Germinal center (tissue), 1 donor: ENCODE data around the gene SIRT7.
A peak's percentile ranks its signal among the peaks of the same experiment; 100 is the strongest.
"Not testable (repeated sequence)": the region's sequence is repeated elsewhere in the genome, so short reads cannot be mapped to it uniquely, and the experiment has no call there.

Experiments used
- DNase-seq: peaks from one replicate; pipeline ENCODE4 v3.0.0; 2012; ENCODE audit warnings: mixed read lengths, low spot score

The SIRT7 gene

GRCh38 chr17:81920612-81921536 lies 2.9 kb upstream of the SIRT7 start:
- no peak for DNase-seq

GRCh38 chr17:81918832-81919545 lies 1.0 kb upstream of the SIRT7 start:
- no peak for DNase-seq

- DNase-seq: not testable (repeated sequence)
These were observed 325 bp upstream of the SIRT7 start for GRCh38 chr17:81918333-81918669.

GRCh38 chr17:81916234-81917001 lies 1.6 kb downstream of the SIRT7 start:
- no peak for DNase-seq

DNA sequence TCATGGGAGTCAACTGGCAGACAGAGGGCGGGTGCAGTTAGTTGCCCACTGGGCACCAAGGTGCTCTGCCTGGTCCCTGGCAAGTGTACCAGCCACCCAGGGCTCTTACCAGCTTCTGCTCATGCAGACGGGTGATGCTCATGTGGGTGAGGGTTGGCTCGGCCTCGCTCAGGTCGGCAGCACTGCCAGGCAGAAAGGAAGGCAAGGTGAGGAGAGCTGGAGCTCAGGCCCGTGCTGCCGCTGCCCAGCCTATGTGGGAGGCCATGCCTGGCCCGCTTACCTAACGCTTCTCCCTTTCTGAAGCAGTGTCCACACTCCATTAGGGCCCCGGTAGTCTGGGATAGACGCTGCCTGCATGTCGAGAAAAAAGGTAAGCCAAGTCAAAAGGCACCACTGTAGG lies 2.6 kb downstream of the SIRT7 start:
- DNase-seq: no peak

DNA sequence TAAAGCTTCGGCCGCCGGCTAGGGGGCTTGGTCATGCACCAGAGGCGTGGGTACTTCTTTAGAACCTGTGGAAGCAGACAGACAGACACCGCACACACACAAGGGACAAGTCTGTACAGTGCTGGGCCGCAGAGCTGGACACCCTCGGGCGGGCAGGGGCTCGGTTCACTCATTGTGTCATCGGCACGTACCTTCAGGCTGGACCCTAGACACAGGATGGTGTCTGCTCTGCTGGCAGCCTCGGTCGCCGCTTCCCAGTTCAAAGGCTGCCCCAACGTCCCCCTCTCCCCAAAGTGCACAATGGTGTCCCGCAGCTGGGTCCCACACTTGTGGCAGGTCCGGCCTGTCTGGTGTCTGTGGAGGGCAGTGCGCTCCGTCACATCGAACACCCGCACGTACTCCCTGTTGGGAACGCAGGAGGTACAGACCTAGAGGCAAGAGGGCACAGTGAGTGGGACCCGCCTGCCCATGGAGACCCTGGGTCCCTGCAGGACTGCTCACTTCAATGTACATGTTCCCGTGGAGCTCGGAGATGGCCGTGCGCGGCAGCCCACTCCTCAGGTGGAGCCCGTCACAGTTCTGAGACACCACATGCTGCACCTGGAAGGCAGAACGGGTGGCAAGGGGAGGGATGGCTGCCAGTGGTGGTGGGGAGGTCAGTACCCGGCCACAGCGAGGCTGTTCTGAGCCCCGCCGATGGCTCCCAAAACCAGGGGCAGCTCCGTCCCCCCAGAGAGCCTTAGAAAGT lies 3.7 kb downstream of the SIRT7 start:
- DNase-seq: no peak

DNA sequence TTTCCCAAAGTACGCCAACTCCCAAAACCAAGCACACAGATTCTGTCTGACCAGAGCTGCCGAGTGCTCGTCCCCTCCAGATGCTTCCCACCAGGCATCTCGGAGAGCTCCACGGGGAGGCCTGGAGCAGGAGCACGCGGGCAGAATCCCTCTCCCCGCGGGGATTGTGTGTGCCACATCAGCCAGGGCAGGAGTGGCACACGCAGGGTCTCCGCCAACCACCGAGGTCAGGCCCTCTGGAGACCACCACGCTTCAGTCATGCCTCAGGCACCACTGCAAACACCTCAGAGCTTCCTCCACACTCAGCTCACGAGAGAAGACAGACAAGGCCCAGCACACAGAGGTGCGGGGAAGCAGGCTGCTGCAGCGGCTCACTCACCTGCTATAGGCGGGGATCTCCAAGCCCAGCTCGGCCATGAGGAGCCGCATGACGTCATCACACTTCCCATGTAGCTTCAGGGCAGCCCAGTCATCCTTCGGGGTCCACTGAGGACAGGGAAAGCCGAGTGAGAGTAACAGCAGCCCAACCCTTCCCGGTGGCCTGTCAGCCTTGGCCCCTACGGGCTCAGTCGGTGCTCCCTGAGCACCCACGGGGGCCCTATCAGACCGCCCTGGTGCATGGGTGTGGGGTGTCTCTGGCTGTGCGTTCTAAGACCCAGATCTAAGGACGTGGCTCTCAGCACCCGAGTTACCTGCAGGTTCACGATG lies 4.4 kb downstream of the SIRT7 start:
- no peak for DNase-seq

GRCh38 chr17:81912441-81913309 lies 5.3 kb downstream of the SIRT7 start:
- no peak for DNase-seq

DNA sequence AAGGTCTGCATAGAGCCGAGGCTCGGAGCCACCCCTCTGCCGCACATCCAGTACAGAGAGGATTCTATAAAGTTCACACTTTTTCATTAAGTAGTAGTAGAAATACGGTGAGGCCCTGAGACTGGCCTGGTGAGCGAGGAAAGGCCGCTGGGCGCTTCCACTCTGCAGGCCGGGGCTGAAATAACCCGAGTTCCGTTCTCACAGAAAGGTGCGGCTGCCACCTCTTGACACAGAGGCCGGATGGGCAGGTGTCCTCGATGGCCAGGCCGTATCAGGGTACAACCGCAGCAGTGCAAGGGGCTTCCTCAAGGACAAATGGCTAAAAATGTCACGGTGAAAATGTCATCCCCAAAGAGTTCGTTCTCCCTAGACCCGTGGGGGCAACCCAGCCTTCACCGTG lies 6.0 kb downstream of the SIRT7 start:
- DNase-seq: no peak

GRCh38 chr17:81911277-81911961 lies 6.6 kb downstream of the SIRT7 start, which contains the start of gene PCYT2:
Gene PCYT2, minus strand, starts transcription at chr17:81911399. Its CDS starts 44 bp downstream, at chr17:81911355.
- DNase-seq: peak; percentile 100

GRCh38 chr17:81910840-81911276 lies 7.1 kb downstream of the SIRT7 start:
- no peak for DNase-seq

GRCh38 chr17:81909966-81910839 lies 7.8 kb downstream of the SIRT7 start:
- DNase-seq: no peak

- no peak for DNase-seq
These were observed 8.7 kb downstream of the SIRT7 start for GRCh38 chr17:81909231-81909630.

DNA sequence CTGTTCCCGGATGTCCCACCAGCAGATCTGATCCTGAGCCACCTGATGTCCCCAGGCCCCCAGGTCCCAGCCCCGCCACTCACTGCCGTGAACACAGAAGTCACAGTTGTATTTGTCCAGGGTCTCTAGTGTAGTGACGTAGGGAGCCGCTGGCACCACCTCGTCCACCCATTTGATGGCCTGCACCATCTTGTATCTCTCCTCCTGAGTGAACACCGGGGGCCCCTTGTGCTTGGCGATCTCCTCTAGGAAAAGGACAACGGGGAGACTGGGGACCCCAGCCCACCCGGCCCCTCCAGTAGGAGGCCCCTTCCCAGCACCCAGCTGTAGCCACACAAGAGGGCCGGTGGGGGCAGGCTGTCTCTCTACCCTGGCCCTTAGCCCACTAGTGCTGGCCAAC lies 9.2 kb downstream of the SIRT7 start:
- no peak for DNase-seq

DNA sequence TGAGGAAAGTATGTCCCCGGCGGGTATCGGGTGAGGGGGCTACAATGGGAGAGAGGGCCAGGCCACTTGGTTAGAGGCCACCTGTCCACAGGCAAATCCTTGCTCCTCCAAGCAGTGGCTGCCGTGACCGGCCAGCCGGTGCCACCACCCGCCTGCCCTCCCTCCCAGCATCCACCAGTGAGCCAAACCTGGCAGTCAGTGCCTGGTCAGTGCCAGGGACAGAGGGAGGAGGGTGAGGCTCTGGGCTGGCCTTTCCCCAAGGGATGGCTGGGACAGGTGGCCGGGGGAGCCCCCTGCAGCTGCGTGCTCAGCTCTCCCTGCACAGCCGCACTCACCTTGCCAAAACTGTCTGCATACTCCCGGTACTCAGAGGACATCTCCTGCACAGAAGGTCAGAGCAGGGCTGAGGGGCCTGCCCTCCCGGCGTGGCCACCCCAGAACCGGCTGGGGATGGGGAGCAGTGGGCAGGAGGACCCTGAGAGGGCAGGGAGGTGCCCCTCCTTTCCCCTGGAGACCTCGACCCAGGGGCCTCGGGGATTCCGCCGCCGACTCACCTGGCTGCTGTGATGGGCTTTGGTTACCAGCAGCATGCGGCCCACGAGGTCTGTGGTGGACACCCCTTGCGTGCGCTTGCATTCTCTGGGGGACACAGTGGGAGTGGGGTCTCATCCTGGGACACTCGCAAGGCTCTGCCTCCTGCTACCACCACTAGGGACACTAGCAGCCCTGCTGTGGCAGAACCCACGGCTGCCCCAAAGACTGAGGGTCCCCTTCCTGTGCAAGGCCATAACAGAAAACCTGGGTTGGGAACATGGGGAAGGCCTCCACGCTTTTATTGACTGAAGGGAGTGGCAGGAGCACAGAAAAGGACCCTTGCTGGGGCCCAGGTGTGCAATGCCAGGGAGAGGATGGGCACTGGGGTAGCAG lies 10.5 kb downstream of the SIRT7 start:
- no peak for DNase-seq

DNA sequence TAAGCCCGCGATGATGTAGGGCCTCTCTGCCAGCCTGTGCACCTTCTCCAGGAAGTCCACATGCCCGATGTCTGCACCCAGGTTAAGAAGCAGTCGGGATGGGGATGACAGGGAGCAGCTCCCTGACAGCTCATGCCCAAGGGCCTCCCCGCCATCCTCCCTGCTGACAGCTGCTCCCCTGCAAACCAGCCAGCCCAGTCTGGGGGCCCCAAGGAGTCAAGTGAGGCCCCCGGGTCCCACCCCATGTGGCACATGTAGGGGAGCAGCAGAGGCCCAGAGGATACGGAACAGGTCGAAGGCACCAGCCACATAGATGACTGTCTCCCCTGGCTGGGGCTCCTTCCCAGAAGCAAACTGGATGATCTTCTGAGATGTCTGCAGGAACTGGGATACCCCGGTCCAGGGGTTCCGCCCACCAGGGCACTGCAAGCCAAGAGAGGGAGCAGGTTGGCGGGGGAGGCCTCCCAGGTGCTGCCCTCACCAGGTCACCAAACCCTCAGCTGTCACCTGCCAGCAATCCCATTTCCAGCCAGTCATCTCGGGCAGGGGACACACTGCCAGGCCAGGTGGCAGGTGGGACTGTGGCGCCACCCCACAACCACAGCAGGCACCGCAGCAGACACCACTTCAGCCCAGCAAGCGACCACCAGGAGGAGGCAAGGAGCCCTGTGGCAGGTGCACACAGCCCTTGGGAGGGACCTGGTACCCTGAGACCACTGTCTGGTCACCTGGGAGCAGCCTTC lies 11.3 kb downstream of the SIRT7 start:
- DNase-seq: no peak

DNA sequence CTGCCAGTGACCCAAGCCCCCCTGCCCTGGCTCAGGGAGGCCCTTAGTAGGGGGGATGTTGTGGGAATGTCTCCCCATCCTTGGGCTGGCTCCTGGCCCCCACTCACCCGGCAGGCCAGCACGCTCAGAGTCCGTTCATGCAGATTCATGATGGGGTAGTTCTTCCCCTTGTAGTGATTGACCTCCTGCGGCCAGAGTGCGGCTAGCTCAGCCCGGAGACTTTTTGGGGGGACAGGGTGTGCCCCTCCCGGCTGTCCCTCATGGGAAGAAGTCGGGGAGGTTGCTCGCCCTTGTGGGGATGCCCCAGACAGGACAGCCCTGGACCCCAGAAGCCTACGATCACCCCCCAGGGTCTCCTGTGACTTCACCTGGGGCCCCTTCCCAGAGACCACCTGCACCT lies 12.0 kb downstream of the SIRT7 start:
- no peak for DNase-seq
